ENCODE results near the gene HSPA2.

DNA sequence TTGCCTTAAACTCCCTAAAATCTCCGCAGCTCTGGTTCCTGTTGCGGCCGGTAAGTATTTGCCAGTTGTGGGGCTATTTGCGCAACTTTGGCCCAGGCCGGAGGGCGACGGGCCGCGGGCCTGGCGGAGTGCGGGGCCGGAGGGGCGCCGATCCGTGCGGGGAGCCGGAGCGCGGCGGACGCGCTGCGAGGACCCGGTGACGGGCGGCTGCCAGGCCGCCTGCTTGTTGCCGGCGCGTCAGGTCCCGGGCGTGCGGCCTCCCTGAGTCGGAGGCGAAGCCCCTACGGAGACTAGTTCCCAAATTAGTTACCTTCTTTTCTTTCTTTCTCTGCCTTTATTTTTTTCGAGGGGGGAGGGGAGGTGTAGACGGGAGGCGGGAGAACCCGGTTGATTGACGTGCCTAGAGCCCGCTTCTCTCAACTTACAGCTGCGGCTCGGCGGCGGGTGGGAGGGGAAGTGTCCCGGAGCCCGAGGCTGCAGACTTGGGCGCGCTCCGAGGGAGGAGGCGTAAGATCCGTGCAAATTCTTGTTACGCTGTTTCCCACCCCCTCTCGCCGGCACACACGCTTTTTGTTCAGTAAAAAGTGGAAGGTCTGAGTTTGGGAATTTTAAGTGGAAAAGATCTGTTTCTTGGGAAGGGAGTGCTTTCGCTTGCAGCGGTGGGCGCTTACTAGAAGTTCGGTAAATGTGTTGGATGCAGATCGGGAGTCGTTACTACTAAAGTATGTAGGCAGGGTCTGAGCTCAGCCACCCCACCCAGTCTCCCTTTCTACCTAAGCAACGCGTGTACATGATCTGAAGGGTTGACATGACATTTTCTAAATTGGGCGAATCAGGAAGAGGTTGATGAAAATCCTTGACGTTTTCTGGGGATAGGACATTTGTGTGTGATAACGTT lies 35.4 kb upstream of the HSPA2 start:
- TF ChIP-seq, protein P1, sequence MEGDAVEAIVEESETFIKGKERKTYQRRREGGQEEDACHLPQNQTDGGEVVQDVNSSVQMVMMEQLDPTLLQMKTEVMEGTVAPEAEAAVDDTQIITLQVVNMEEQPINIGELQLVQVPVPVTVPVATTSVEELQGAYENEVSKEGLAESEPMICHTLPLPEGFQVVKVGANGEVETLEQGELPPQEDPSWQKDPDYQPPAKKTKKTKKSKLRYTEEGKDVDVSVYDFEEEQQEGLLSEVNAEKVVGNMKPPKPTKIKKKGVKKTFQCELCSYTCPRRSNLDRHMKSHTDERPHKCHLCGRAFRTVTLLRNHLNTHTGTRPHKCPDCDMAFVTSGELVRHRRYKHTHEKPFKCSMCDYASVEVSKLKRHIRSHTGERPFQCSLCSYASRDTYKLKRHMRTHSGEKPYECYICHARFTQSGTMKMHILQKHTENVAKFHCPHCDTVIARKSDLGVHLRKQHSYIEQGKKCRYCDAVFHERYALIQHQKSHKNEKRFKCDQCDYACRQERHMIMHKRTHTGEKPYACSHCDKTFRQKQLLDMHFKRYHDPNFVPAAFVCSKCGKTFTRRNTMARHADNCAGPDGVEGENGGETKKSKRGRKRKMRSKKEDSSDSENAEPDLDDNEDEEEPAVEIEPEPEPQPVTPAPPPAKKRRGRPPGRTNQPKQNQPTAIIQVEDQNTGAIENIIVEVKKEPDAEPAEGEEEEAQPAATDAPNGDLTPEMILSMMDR (IDR thresholded peaks at IDR 0.05), result no peak
- no peak for TF ChIP-seq POLR2A (IDR thresholded peaks at IDR 0.05)
